ENCODE results near the gene ADAMTS16.

DNA sequence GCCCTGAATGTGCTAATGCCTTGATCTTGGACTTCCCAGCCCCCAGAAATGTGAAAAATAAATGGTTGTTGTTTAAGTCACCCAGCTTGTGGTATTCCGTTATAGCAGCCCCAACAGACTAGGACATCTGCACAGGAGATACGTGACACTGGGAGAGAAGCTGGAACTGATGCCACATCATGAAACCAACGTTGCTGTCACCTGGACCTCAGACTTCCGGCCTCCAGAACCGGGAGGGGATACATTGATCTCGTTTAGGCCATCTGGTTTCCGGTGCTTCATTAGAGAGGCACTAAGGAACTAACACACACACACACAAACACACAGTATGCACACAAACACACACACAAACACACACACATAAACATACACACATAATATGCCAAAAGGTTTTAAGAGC is 207.3 kb downstream of the ADAMTS16 start:
- TF ChIP-seq CTCF (IDR thresholded peaks at IDR 0.05) (no peak), POLR2AphosphoS5 (IDR thresholded peaks at IDR 0.05) (no peak)
